Sciatic nerve (tissue), 2 donors: ENCODE data around the gene SLC7A9. TPM values are rescaled to one million over a fixed set of nuclear protein-coding genes. Genes with fewer than 3 reads are reported as not detected.

Source experiments
- ATAC-seq: fragments of 200-7000 bp; cut with Tn5 transposase; one replicate; pipeline ENCODE4 v1.9.1; 2020; ENCODE audit warnings: mild to moderate bottlenecking, moderate library complexity
- DNase-seq: peaks from one replicate; pipeline ENCODE4 v3.0.0-alpha.2; 2020; ENCODE audit warnings: low spot score
- intact Hi-C: fragments of 100-400 bp; cut with DNase I; formaldehyde crosslinking; loops from one replicate; pipeline ENCODE4 v1.14.2; 2022
- total RNA-seq: library from RNA; stranded (reverse); fragmentation: NEBNext Ultra II Directional; extraction: Animal tissue kit (Norgen Biotek cat#: 25700); gene quantifications from one replicate; pipeline ENCODE4 v1.2.1, GENCODE V29; 2021
- donor health status: DM: no; HTN: no; CAD: no.
- donor health status: DM: no; HTN: no; CAD: no.

Gene SLC7A9
- 0.89 TPM for total RNA-seq

GRCh38 chr19:32869369-32869965, at the start of gene SLC7A9:
TSS of gene SLC7A9 (minus strand) at chr19:32869767. CDS start at chr19:32868534, 1,233 bp downstream.
- no peak for DNase-seq
- ATAC-seq = no peak
- intact Hi-C loops = no loop called here

- no peak for ATAC-seq
- intact Hi-C loops = no loop called here
- no peak for DNase-seq
Measured at GRCh38 chr19:32919365-32919764, 49.8 kb upstream of the SLC7A9 start.

- intact Hi-C loops = no loop called here
- no peak for DNase-seq
Measured at GRCh38 chr19:32917616-32917996, 48.0 kb upstream of the SLC7A9 start.

GRCh38 chr19:32916969-32917615, 47.5 kb upstream of the SLC7A9 start:
- intact Hi-C loops = no loop called here
- no peak for ATAC-seq

More at GRCh38 chr19:32917616-32917996, 48.0 kb upstream of the SLC7A9 start:
- ATAC-seq = no peak

GRCh38 chr19:32914879-32915660, 45.5 kb upstream of the SLC7A9 start:
- ATAC-seq = no peak
- no peak for DNase-seq
- intact Hi-C loops = no loop called here

More at GRCh38 chr19:32916969-32917615, 47.5 kb upstream of the SLC7A9 start:
- DNase-seq = no peak

- intact Hi-C loops = no loop called here
- DNase-seq (no peak), ATAC-seq (no peak)
Measured at GRCh38 chr19:32911467-32911866, 41.9 kb upstream of the SLC7A9 start.

GRCh38 chr19:32910874-32911273, 41.3 kb upstream of the SLC7A9 start:
- intact Hi-C loops = no loop called here
- no peak for DNase-seq
- ATAC-seq = no peak

GRCh38 chr19:32910094-32910493, 40.5 kb upstream of the SLC7A9 start:
- intact Hi-C loops = no loop called here
- ATAC-seq (no peak), DNase-seq (no peak)

GRCh38 chr19:32909257-32909656, 39.7 kb upstream of the SLC7A9 start:
- intact Hi-C loops = no loop called here
- ATAC-seq = no peak
- no peak for DNase-seq

- intact Hi-C loops = no loop called here
- no peak for ATAC-seq
- no peak for DNase-seq
Measured at GRCh38 chr19:32908641-32909190, 39.1 kb upstream of the SLC7A9 start.

GRCh38 chr19:32902448-32902847, 32.9 kb upstream of the SLC7A9 start:
- intact Hi-C loops = no loop called here

GRCh38 chr19:32901504-32902161, 32.1 kb upstream of the SLC7A9 start:
- no peak for DNase-seq
- no peak for ATAC-seq
- intact Hi-C loops = no loop called here

More at GRCh38 chr19:32902448-32902847, 32.9 kb upstream of the SLC7A9 start:
- DNase-seq = no peak
- ATAC-seq = no peak

GRCh38 chr19:32896516-32897214, 27.1 kb upstream of the SLC7A9 start:
- ATAC-seq (no peak), DNase-seq (no peak)
- intact Hi-C loops = no loop called here

GRCh38 chr19:32895384-32895783, 25.8 kb upstream of the SLC7A9 start:
- ATAC-seq = no peak
- no peak for DNase-seq
- intact Hi-C loops = no loop called here

- intact Hi-C loops = no loop called here
- no peak for ATAC-seq
- no peak for DNase-seq
Measured at GRCh38 chr19:32891609-32892008, 22.0 kb upstream of the SLC7A9 start.

GRCh38 chr19:32890841-32891240, 21.3 kb upstream of the SLC7A9 start:
- DNase-seq (no peak), ATAC-seq (no peak)
- intact Hi-C loops = no loop called here

- no peak for DNase-seq
- no peak for ATAC-seq
- intact Hi-C loops = no loop called here
Measured at GRCh38 chr19:32890326-32890725, 20.8 kb upstream of the SLC7A9 start.

GRCh38 chr19:32889137-32889934, 19.8 kb upstream of the SLC7A9 start:
- intact Hi-C loops = no loop called here
- no peak for ATAC-seq
- no peak for DNase-seq
